Gastrocnemius medialis (tissue), 4 donors: ENCODE results near the gene MBNL2.

ENCODE experiments used
- CTCF ChIP-seq, 5 experiments: fragments of 450-650 bp in 3 of 5; fragments of 200-600 bp in 2 of 5; sonication (generic) in 2 of 5; IDR thresholded peaks in 4 of 5; conservative IDR thresholded peaks in 1 of 5; 1 replicate in 4 of 5; 2 replicates in 1 of 5; pipeline ENCODE4 v1.5.1; 2016 to 2019; ENCODE audit warnings: antibody characterized with exemption in 5 of 5, mild to moderate bottlenecking in 3 of 5, moderate library complexity in 3 of 5
- POLR2A ChIP-seq, 2 donors: fragments of 450-650 bp; IDR thresholded peaks; one replicate each; pipeline ENCODE4 v1.6.1; 2017; ENCODE audit warnings: antibody characterized with exemption in 2 of 2, mild to moderate bottlenecking in 2 of 2, moderate library complexity in 2 of 2

DNA sequence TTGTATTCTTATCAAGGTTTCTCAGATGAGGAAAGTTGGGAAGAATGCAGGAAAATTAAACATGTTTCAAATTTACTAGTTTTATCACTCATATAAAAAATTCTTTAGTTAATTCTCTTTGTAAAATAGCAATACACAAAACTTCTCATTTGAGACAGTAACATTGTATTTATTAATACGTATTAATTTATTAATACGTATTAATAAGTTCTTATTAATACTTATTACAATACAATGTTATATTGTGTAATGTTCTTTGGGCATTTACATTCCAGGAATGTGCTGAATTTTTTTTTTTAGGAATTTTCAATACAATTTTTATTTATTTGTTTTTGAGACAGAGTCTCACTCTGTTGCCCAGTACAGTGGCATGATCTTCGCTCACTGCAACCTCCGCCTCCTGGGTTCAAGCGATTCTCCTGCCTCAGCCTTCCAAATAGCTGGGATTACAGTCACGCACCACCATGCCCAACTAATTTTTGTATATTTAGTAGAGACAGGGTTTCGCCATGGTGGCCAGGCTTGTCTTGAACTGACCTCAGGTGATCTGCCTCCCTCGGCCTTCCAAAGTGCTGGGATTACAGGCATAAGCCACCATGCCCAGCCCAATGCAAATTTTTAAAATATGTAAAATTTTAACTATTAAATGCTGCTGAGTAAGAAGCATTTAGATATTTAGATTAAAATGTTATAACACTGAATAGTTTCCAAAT is 31.6 kb downstream of the MBNL2 start:
- TF ChIP-seq CTCF (IDR thresholded peaks at IDR 0.05 in 4 of 5, conservative IDR thresholded peaks at IDR 0.05 in 1 of 5) (no peak), POLR2A (IDR thresholded peaks at IDR 0.05) (no peak)
